GM12801 (cell line): ENCODE data around the gene GEMIN8.

ENCODE experiments used
- CTCF ChIP-seq: IDR thresholded peaks from one replicate; pipeline ENCODE4 v1.5.1; 2011; ENCODE audit warnings: control low read depth; ENCODE audit not compliant: insufficient read length; ENCODE audit errors: extremely low read depth

The GEMIN8 gene

DNA sequence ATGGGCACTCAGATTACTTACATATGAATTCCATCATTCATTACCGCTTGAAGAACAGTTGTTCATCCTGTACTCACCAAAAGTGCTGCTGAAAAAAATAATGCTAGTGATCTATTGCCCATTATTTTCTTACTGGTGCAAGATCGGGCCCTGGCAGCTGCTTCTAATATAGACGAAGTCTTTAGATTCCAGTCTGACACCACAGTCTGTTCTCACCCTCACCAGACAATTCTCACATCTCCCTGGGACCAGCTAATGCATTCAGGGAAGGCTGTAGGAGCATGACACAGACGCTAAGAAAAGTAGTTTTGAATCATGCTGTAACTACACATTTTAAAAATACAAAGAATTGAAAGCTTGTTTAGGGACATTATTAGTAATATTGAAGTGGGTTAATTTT lies 13.8 kb downstream of the GEMIN8 start:
- TF ChIP-seq CTCF, result no peak

- TF ChIP-seq CTCF, result no peak
Measured at GRCh38 chrX:14015294-14015693, 14.4 kb downstream of the GEMIN8 start.

DNA sequence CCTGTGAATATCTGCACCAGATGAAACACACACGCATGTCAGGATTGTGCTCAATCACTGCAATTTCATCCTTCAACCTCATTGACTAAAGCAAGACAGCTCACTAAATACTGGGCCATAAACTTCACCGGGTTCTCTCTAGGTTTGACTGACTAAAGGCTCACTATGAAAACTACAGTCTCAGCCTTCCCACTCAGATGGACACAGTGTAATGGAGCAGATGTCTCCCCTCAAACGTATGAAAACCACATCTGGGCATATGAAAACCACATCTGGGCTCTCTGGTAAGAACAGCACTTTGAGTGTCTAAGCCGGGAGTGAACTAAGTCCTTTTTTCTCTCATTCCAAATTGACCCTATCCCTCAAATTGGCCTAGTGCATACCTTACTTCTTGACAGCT lies 15.2 kb downstream of the GEMIN8 start:
- no peak for TF ChIP-seq CTCF

DNA sequence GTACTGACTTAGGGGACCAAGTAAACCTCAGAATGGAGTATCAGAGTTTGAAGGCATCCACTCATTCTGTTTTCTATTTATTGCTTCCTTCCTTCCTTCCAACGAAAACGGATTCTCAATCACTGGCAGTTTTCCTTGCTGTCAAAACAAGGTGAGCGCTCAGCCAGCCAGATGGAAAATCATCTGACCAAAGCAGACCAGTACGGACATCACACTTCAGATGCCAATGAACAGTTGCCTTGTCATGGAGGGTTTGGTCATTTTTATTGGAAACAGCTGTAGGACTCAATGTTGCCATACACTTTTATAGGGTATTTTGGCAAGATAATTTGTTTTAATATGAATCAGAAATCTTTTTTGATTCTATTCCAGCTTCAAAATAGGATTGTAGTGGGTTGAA lies 16.6 kb downstream of the GEMIN8 start:
- TF ChIP-seq CTCF, result no peak

- TF ChIP-seq CTCF, result no peak
Measured at GRCh38 chrX:14010566-14010965, 19.1 kb downstream of the GEMIN8 start.

GRCh38 chrX:14006540-14006939 lies 23.2 kb downstream of the GEMIN8 start:
- no peak for TF ChIP-seq CTCF

GRCh38 chrX:14003876-14004425 lies 25.7 kb downstream of the GEMIN8 start:
- TF ChIP-seq CTCF, result no peak

DNA sequence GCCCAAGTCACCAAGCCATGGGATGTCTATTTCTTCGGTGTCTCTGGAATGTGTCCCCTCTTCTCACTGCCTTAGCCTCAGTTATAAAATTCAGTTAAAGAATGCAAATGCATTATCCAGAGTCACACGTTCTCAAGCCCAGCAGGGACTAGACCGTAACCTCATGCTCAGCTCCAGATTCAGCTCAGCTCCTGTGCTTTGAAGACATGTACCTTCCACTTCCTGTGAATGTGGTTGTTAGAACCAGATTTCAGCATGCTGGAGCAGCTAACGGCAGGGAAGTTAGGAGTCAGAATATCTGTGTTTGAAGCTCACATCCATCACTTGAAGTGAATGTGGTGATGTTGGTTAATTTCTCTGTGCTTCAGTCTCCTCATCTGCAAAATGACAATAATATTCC lies 26.7 kb downstream of the GEMIN8 start:
- TF ChIP-seq CTCF, result no peak
